ENCODE measurements around the gene FZD1.

DNA sequence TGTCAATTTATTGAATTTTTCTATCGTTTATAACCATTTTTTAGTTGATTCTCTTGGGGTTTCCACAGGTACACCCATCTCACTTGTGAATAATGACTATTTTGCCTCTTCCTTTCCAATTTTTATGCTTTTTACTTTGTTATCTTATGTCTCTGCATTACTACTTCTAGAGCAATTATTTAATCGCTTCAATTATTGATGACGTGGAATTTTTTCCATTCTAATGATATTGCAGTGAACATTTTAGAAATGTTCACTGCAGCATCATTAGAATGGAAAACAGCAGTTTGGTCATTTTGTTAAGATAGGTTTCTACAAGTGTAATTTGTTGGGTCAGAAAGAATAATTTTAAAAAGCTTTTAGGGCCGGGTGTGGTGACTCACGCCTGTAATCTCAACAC lies 27.1 kb downstream of the FZD1 start:
- no peak for TF ChIP-seq GATA2 (IDR thresholded peaks at IDR 0.05; ENCODE audit: low read depth, low read length)
- no peak for TF ChIP-seq GATA3 (IDR thresholded peaks at IDR 0.05; ENCODE audit: low read depth, low read length)
